CD4-positive, alpha-beta T cell (primary cell): ENCODE measurements around the gene PF4V1. TPM values are rescaled to one million over a fixed set of nuclear protein-coding genes. Genes with fewer than 3 reads are reported as not detected.

Source experiments
- ATAC-seq: fragments of 200-7000 bp; cut with Tn5 transposase; one replicate; pipeline ENCODE4 v1.10.0; 2022; ENCODE audit warnings: mild to moderate bottlenecking; ENCODE audit not compliant: poor library complexity
- CTCF ChIA-PET: fragments of 350-600 bp; sonication (Branson Sonifier 250); formaldehyde crosslinking; loops from one replicate; lab custom pipeline; 2021; ENCODE audit warnings: antibody characterized with exemption, inconsistent platforms; lab: Charles Lee
- POLR2A ChIA-PET: fragments of 350-600 bp; sonication (Branson Sonifier 250); formaldehyde crosslinking; loops from one replicate; lab custom pipeline; 2021; ENCODE audit warnings: antibody characterized with exemption, inconsistent platforms; lab: Charles Lee
- DNase-seq, 14 experiments: peaks; one replicate each; pipeline ENCODE4 v3.0.0-alpha.2; 2013 to 2020; ENCODE audit warnings: mixed read lengths in 2 of 14
- H3K27ac ChIP-seq, 2 donors: one replicate each; pipeline versions ENCODE4 v1.5.1 to v1.7.0; 2013; ENCODE audit warnings: low read length in 2 of 2, low read depth in 1 of 2, mild to moderate bottlenecking in 1 of 2
- H3K27me3 ChIP-seq, 2 experiments: 1 replicate in 1 of 2; 2 replicates in 1 of 2; pipeline versions ENCODE4 v1.6.1 to v1.7.0; 2013; ENCODE audit warnings: low read length in 2 of 2, control low read depth in 1 of 2, mild to moderate bottlenecking in 1 of 2, moderate library complexity in 1 of 2; ENCODE audit not compliant: insufficient read depth in 2 of 2, control insufficient read depth in 1 of 2
- H3K36me3 ChIP-seq: one replicate; pipeline ENCODE4 v1.6.1; 2013; ENCODE audit warnings: low read length, control low read depth; ENCODE audit not compliant: insufficient read depth
- H3K4me1 ChIP-seq: one replicate; pipeline ENCODE4 v1.6.1; 2013; ENCODE audit warnings: low read length, control low read depth; ENCODE audit not compliant: insufficient read depth
- H3K4me3 ChIP-seq: one replicate; pipeline ENCODE4 v1.5.1; 2013; ENCODE audit warnings: mild to moderate bottlenecking, low read length, moderate library complexity
- H3K9me3 ChIP-seq, 2 experiments: 1 replicate in 1 of 2; 2 replicates in 1 of 2; pipeline versions ENCODE4 v1.6.1 to v1.7.0; 2013; ENCODE audit warnings: low read length in 2 of 2, mild to moderate bottlenecking in 2 of 2, control low read depth in 1 of 2, moderate library complexity in 1 of 2; ENCODE audit not compliant: control insufficient read depth in 1 of 2, insufficient read depth in 1 of 2
- H3K27ac Mint-ChIP-seq: one replicate; pipeline ENCODE4 v1.8.0; 2020; ENCODE audit warnings: mixed read lengths
- H3K27me3 Mint-ChIP-seq: one replicate; pipeline ENCODE4 v1.8.0; 2021; ENCODE audit warnings: mixed read lengths
- H3K36me3 Mint-ChIP-seq: one replicate; pipeline ENCODE4 v1.8.0; 2021; ENCODE audit warnings: low read depth, mixed read lengths
- H3K4me1 Mint-ChIP-seq: one replicate; pipeline ENCODE4 v1.8.0; 2021; ENCODE audit warnings: low read depth, mixed read lengths
- H3K4me3 Mint-ChIP-seq: one replicate; pipeline ENCODE4 v1.8.0; 2020; ENCODE audit warnings: mild to moderate bottlenecking, mixed read lengths
- H3K9me3 Mint-ChIP-seq: one replicate; pipeline ENCODE4 v1.8.0; 2020; ENCODE audit warnings: mixed read lengths
- intact Hi-C, 2 experiments: fragments of 100-400 bp; cut with DNase I in 1 of 2; cut with micrococcal nuclease in 1 of 2; formaldehyde crosslinking; loops; one replicate each; pipeline versions ENCODE4 v1.15.1 to v1.9.0; 2023 to 2025; cut with DNase I, micrococcal nuclease
- total RNA-seq, 174 experiments: library from RNA in 2 of 174; stranded (reverse) in 2 of 174; gene quantifications; one replicate each; pipeline ENCODE4 v1.2.3 and lab custom pipeline; 2021 to 2026
- TF ChIP-seq, protein P1 (sequence below): fragments of 200-600 bp; IDR thresholded peaks from one replicate; pipeline ENCODE4 v1.8.0; 2022; ENCODE audit warnings: antibody characterized with exemption, mild to moderate bottlenecking

PF4V1 gene
- total RNA-seq, 2 experiments from 2014 or later, result not detected

DNA sequence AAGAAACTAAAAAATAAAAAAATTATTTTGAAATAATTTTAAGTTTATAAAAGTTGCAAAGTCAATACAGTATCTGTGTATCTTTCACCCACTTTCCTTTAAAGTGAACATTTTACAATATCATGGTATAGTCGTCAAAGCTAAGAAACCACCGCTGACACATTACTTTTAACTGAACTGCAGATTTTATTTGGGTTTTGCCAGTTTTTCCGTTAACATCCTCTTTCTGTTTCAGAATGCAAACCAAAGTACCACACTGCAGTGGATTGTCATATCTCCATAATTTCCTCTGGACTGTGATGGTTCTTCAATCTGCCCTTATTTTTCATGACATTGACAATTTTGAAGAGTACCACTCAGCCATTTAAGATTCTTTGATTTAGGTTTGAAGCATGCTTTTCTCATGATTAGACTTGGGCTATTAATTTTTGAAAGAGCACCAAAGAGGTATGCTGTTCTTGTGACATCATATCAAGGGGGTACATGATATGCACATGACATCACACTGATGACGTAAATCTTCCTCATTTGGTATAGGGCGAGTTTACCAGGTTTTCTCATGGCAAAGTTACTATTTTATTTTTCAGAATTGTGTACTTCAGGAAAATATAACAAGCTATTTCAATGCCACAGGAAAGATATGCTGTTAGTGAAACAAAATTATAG lies 12.5 kb downstream of the PF4V1 start:
- no peak for ATAC-seq
- H3K27ac Mint-ChIP-seq, result no peak overlapping the region

DNA sequence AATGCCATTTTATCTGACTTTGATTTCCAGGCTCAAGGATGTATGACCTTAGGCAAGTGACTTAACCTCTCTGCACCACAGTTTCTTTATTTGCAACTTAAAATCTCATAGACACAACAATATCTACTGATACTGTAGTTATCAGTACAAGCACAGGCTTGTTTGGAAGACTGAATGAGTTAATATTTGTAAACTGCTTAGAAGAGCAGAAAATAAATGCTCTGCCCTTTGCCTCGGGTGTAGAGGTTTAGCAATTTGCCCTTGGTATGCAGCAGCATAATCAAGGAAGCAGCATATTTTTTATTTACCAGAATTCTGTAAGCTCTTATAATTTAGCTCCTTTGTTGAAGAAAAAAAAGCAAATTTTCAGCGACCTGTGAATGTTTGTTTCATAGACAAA lies 13.2 kb downstream of the PF4V1 start:
- Mint-ChIP-seq H3K4me3 (no peak overlapping the region), H3K4me1 (no peaks in the 10 kb centered on the region), H3K9me3 (no peaks in the 10 kb centered on the region), H3K36me3 (no peaks in the 10 kb centered on the region), H3K27ac (no peak overlapping the region), H3K27me3 (peaks cover 29% of the 10 kb centered on the region)
- intact Hi-C loops, result no loop called here
- Histone ChIP-seq H3K27me3 (peaks cover 3 to 7% of the 10 kb centered on the region in 2 experiments), H3K4me3 (no peak overlapping the region), H3K36me3 (no peaks in the 10 kb centered on the region), H3K4me1 (no peaks in the 10 kb centered on the region), H3K9me3 (peaks cover 0 to 13% of the 10 kb centered on the region in 2 experiments), H3K27ac (no peak overlapping the region)
- ChIA-PET POLR2A (no interaction called here), CTCF (no interaction called here)
- DNase-seq (no peak), ATAC-seq (no peak)
- TF ChIP-seq, protein P1, sequence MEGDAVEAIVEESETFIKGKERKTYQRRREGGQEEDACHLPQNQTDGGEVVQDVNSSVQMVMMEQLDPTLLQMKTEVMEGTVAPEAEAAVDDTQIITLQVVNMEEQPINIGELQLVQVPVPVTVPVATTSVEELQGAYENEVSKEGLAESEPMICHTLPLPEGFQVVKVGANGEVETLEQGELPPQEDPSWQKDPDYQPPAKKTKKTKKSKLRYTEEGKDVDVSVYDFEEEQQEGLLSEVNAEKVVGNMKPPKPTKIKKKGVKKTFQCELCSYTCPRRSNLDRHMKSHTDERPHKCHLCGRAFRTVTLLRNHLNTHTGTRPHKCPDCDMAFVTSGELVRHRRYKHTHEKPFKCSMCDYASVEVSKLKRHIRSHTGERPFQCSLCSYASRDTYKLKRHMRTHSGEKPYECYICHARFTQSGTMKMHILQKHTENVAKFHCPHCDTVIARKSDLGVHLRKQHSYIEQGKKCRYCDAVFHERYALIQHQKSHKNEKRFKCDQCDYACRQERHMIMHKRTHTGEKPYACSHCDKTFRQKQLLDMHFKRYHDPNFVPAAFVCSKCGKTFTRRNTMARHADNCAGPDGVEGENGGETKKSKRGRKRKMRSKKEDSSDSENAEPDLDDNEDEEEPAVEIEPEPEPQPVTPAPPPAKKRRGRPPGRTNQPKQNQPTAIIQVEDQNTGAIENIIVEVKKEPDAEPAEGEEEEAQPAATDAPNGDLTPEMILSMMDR, result no peak

More for the DNA sequence above, 12.5 kb downstream of the PF4V1 start:
- CTCF ChIA-PET, result no interaction called here
- POLR2A ChIA-PET, result no interaction called here
- Histone ChIP-seq H3K4me1 (no peaks in the 10 kb centered on the region), H3K36me3 (no peaks in the 10 kb centered on the region), H3K27me3 (peaks cover 3 to 7% of the 10 kb centered on the region in 2 experiments), H3K4me3 (no peak overlapping the region), H3K9me3 (peaks cover 0 to 13% of the 10 kb centered on the region in 2 experiments), H3K27ac (no peak overlapping the region)
- DNase-seq, result no peak
- intact Hi-C loops, result no loop called here
- Mint-ChIP-seq H3K9me3 (no peaks in the 10 kb centered on the region), H3K4me1 (no peaks in the 10 kb centered on the region), H3K4me3 (no peak overlapping the region), H3K36me3 (no peaks in the 10 kb centered on the region), H3K27me3 (peaks cover 28% of the 10 kb centered on the region)
- TF ChIP-seq, protein P1, result no peak

DNA sequence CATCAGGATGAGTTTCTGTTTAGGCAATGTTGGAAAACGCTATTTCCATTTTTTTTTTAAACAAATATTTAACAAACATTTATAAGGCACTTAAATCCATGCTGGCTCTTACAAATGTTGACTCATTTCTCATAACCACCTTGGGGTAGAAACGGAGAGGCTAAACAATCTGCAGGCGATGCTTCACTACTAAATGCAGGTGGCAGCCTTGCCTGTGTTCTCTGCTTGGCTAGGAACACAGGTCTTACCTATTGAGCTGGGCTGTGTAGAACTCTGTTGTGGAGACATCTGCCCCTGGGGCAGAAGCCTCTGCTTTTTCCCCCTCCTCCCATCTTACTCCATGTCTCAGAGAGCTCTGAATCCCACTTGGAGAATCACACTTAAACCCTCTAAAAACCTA lies 14.7 kb downstream of the PF4V1 start:
- Histone ChIP-seq H3K27ac (no peak overlapping the region), H3K4me1 (no peaks in the 10 kb centered on the region), H3K4me3 (no peak overlapping the region), H3K27me3 (peaks cover 3 to 7% of the 10 kb centered on the region in 2 experiments), H3K36me3 (no peaks in the 10 kb centered on the region), H3K9me3 (peaks cover 0 to 13% of the 10 kb centered on the region in 2 experiments)
- H3K4me1 Mint-ChIP-seq, result no peaks in the 10 kb centered on the region
- H3K27me3 Mint-ChIP-seq, result peaks cover 29% of the 10 kb centered on the region
- CTCF ChIA-PET, result no interaction called here
- ATAC-seq (no peak), DNase-seq (no peak)
- no peak overlapping the region for H3K4me3 Mint-ChIP-seq
- H3K9me3 Mint-ChIP-seq, result no peaks in the 10 kb centered on the region
- POLR2A ChIA-PET, result no interaction called here
- no peak overlapping the region for H3K27ac Mint-ChIP-seq
- intact Hi-C loops, result no loop called here
- TF ChIP-seq, protein P1, result no peak
- no peaks in the 10 kb centered on the region for H3K36me3 Mint-ChIP-seq
